CD14-positive monocyte (primary cell): ENCODE measurements around the gene GLT8D1. TPM values are rescaled to one million over a fixed set of nuclear protein-coding genes. Genes with fewer than 3 reads are reported as not detected.

Experiments used
- DNase-seq, 3 donors: peaks; one replicate each; pipeline ENCODE4 v3.0.0-alpha.2; 2011 to 2022
- H2AFZ ChIP-seq: 2 replicates; pipeline ENCODE4 v1.6.0; 2012; ENCODE audit warnings: mild to moderate bottlenecking, low read depth, low read length, inconsistent platforms; ENCODE audit not compliant: insufficient read depth, poor library complexity, severe bottlenecking
- H3K27ac ChIP-seq, 2 donors: 1 replicate in 1 of 2; 2 replicates in 1 of 2; pipeline ENCODE4 v1.5.1; 2012 to 2013; ENCODE audit warnings: low read length in 2 of 2, control low read depth in 1 of 2, inconsistent platforms in 1 of 2, low read depth in 1 of 2, mild to moderate bottlenecking in 1 of 2
- H3K27me3 ChIP-seq, 2 donors: one replicate each; pipeline versions ENCODE4 v1.6.0 to v1.6.1; 2011 to 2013; ENCODE audit warnings: low read length in 2 of 2; ENCODE audit not compliant: control insufficient read depth in 2 of 2, insufficient read depth in 2 of 2
- H3K36me3 ChIP-seq, 2 donors: replicated peaks in 1 of 2; 1 replicate in 1 of 2; 2 replicates in 1 of 2; pipeline versions ENCODE4 v1.5.1 to v1.6.1; 2012 to 2013; ENCODE audit warnings: low read length in 2 of 2, control low read depth in 1 of 2, inconsistent platforms in 1 of 2, mild to moderate bottlenecking in 1 of 2; ENCODE audit not compliant: insufficient read depth in 2 of 2, control insufficient read depth in 1 of 2
- H3K4me1 ChIP-seq, 2 donors: 1 replicate in 1 of 2; 2 replicates in 1 of 2; pipeline versions ENCODE4 v1.5.1 to v1.6.1; 2012 to 2013; ENCODE audit warnings: low read length in 2 of 2, control low read depth in 1 of 2, inconsistent platforms in 1 of 2, mild to moderate bottlenecking in 1 of 2, moderate library complexity in 1 of 2; ENCODE audit not compliant: insufficient read depth in 2 of 2, control insufficient read depth in 1 of 2
- H3K4me2 ChIP-seq: replicated peaks from 2 replicates; pipeline ENCODE3; 2012; ENCODE audit warnings: low read length, moderate library complexity, mild to moderate bottlenecking; ENCODE audit not compliant: poor library complexity, severe bottlenecking; ENCODE audit errors: extremely low read depth
- H3K4me3 ChIP-seq, 3 experiments: fragments of 200-600 bp in 1 of 3; sonication (generic) in 1 of 3; replicated peaks in 1 of 3; 1 replicate in 2 of 3; 2 replicates in 1 of 3; pipeline ENCODE4 v1.5.1; 2011 to 2013; ENCODE audit warnings: low read length in 3 of 3, mild to moderate bottlenecking in 3 of 3, control low read depth in 2 of 3, low read depth in 2 of 3, inconsistent platforms in 1 of 3, moderate library complexity in 1 of 3
- H3K79me2 ChIP-seq: 2 replicates; pipeline ENCODE4 v1.6.0; 2012; ENCODE audit warnings: mild to moderate bottlenecking, control low read depth, inconsistent platforms, low read length, moderate library complexity; ENCODE audit not compliant: insufficient read depth
- H3K9ac ChIP-seq: 2 replicates; pipeline ENCODE4 v1.6.0; 2017; ENCODE audit warnings: low read length, mild to moderate bottlenecking; ENCODE audit not compliant: insufficient read depth, poor library complexity, severe bottlenecking
- H3K9me3 ChIP-seq, 2 donors: replicated peaks in 1 of 2; 1 replicate in 1 of 2; 2 replicates in 1 of 2; pipeline versions ENCODE4 v1.5.1 to v1.6.1; 2012 to 2013; ENCODE audit warnings: low read length in 2 of 2, control low read depth in 1 of 2; ENCODE audit not compliant: control insufficient read depth in 1 of 2, insufficient read depth in 1 of 2
- H4K20me1 ChIP-seq: 2 replicates; pipeline ENCODE4 v1.6.0; 2012; ENCODE audit warnings: mild to moderate bottlenecking, low read length, control low read depth, moderate library complexity; ENCODE audit not compliant: insufficient read depth
- H3K27ac Mint-ChIP-seq, 7 donors: one replicate each; pipeline ENCODE4 v1.8.0; 2020; ENCODE audit warnings: mild to moderate bottlenecking in 7 of 7, mixed read lengths in 7 of 7, moderate library complexity in 6 of 7, inconsistent platforms in 2 of 7
- H3K27me3 Mint-ChIP-seq, 3 donors: one replicate each; pipeline ENCODE4 v1.8.0; 2021 to 2022; ENCODE audit warnings: low read depth in 3 of 3, mild to moderate bottlenecking in 3 of 3, mixed read lengths in 3 of 3, moderate library complexity in 3 of 3, inconsistent platforms in 1 of 3
- H3K36me3 Mint-ChIP-seq, 2 donors: one replicate each; pipeline ENCODE4 v1.8.0; 2020; ENCODE audit warnings: mixed read lengths in 2 of 2, inconsistent platforms in 1 of 2, mild to moderate bottlenecking in 1 of 2
- H3K4me1 Mint-ChIP-seq: one replicate; pipeline ENCODE4 v1.8.0; 2020; ENCODE audit warnings: mild to moderate bottlenecking, mixed read lengths
- H3K4me3 Mint-ChIP-seq, 2 donors: one replicate each; pipeline ENCODE4 v1.8.0; 2020; ENCODE audit warnings: mild to moderate bottlenecking in 2 of 2, mixed read lengths in 2 of 2, moderate library complexity in 1 of 2
- H3K9me3 Mint-ChIP-seq, 7 donors: one replicate each; pipeline ENCODE4 v1.8.0; 2020 to 2022; ENCODE audit warnings: mixed read lengths in 7 of 7, mild to moderate bottlenecking in 6 of 7, moderate library complexity in 6 of 7, inconsistent platforms in 2 of 7
- WGBS: methylation state at CpG from one replicate; pipeline ENCODE4 v1.1.5; 2013; ENCODE audit warnings: missing lambda C conversion rate; ENCODE audit not compliant: insufficient coverage; 5-methylcytosine and 5-hydroxymethylcytosine counted together
- intact Hi-C, 2 donors: fragments of 100-400 bp; cut with micrococcal nuclease; formaldehyde crosslinking; loops; one replicate each; pipeline versions ENCODE4 v1.15.0 to v1.15.1; 2023
- polyA plus RNA-seq, 3 donors: library from polyadenylated mRNA; depleted of rRNA in 1 of 3; unstranded in 2 of 3; stranded (reverse) in 1 of 3; fragments of 300-500 nt in 2 of 3; fragments of >200 nt in 1 of 3; fragmentation: Illumina TruSeq in 2 of 3; gene quantifications; 1 replicate in 2 of 3; 2 replicates in 1 of 3; pipeline ENCODE4 v1.2.3, GENCODE V29; 2012 to 2021
- TF ChIP-seq, protein P1 (sequence below): fragments of 200-600 bp; IDR thresholded peaks from one replicate; pipeline ENCODE4 v1.8.0; 2022; ENCODE audit warnings: antibody characterized with exemption, mild to moderate bottlenecking

Gene GLT8D1
- polyA plus RNA-seq, 3 donors = 27.3 to 34.8 (median 34.8) TPM

DNA sequence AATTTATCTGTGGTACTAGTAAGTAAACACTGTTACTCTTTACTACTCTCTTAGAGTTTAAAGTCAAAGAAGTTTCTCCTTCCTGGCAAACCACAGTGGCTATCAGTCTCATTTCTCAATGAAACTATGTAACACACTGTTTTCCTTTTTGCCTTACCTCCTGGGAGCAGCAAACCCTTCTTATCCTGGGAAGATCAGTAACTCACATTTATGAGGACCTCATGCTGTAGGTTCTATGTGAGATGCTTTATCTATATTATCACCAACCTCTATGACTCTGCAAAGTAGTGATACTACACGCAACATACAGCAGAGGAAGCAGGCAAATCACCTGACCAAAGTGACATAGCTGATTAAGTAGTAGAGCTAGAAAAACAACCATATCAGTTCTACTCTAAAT lies 55.2 kb downstream of the GLT8D1 start:
- Mint-ChIP-seq H3K4me1 (no peaks in the 10 kb centered on the region), H3K9me3 (no peaks in the 10 kb centered on the region), H3K4me3 (no peak overlapping the region), H3K36me3 (peaks cover 71 to 91% of the 10 kb centered on the region in 2 donors), H3K27me3 (no peaks in the 10 kb centered on the region), H3K27ac (peak overlapping the region in 1 of 7 donors; percentile 3)
- Histone ChIP-seq H3K4me3 (no peak overlapping the region), H3K79me2 (no peaks in the 10 kb centered on the region), H4K20me1 (no peaks in the 10 kb centered on the region), H3K27me3 (no peaks in the 10 kb centered on the region), H3K9ac (no peak overlapping the region), H3K4me2 (no peak overlapping the region), H3K36me3 (peaks cover 83 to 99% of the 10 kb centered on the region in 2 donors), H3K9me3 (no peaks in the 10 kb centered on the region), H3K4me1 (no peaks in the 10 kb centered on the region), H2AFZ (no peak overlapping the region), H3K27ac (peak overlapping the region in 1 of 2 donors; percentile 31)
- WGBS = no CpG with 5 or more reads among the region's 1 CpG
- intact Hi-C loops = no loop called here
- DNase-seq = no peak
- TF ChIP-seq, protein P1, sequence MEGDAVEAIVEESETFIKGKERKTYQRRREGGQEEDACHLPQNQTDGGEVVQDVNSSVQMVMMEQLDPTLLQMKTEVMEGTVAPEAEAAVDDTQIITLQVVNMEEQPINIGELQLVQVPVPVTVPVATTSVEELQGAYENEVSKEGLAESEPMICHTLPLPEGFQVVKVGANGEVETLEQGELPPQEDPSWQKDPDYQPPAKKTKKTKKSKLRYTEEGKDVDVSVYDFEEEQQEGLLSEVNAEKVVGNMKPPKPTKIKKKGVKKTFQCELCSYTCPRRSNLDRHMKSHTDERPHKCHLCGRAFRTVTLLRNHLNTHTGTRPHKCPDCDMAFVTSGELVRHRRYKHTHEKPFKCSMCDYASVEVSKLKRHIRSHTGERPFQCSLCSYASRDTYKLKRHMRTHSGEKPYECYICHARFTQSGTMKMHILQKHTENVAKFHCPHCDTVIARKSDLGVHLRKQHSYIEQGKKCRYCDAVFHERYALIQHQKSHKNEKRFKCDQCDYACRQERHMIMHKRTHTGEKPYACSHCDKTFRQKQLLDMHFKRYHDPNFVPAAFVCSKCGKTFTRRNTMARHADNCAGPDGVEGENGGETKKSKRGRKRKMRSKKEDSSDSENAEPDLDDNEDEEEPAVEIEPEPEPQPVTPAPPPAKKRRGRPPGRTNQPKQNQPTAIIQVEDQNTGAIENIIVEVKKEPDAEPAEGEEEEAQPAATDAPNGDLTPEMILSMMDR = no peak

DNA sequence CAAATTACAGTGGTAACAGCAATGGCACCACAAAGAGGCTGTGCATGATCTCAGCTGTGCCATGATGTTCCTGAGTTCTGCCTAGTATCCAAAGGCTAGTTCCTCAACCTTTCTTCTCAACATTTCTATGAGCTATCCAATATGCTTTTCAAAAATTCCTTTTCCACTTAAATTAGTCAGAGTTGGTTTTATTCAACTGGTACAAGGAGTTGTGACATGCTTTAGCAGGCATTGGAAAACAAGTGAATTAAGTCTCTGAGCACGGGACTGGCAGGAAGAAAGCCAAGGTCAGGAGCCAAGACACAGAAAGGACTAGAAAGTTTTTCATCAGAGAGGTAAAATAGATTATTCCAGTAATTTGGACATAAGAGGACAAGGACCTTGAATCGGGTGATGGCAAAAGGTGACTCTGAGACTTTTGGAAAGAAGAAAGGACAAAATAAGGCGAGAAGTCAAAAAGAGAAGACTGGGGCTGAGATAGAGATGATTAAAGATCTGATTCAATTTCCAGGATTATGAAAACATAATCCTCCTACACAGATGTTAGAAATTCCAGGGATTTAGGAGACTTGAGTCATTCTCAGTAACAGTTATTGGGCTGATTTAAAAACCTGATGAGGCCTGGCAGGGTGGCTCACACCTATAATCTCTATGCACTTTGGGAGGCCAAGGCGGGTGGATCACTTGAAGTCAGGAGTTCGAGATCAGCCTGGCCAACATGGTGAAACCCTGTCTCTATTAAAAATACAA lies 56.0 kb downstream of the GLT8D1 start:
- TF ChIP-seq, protein P1 = no peak
- Histone ChIP-seq H3K4me1 (no peaks in the 10 kb centered on the region), H3K9ac (no peak overlapping the region), H3K9me3 (no peaks in the 10 kb centered on the region), H3K27me3 (no peaks in the 10 kb centered on the region), H3K4me3 (no peak overlapping the region), H3K79me2 (no peaks in the 10 kb centered on the region), H3K4me2 (no peak overlapping the region), H4K20me1 (no peaks in the 10 kb centered on the region), H3K27ac (no peak overlapping the region), H3K36me3 (peaks cover 84 to 99% of the 10 kb centered on the region in 2 donors), H2AFZ (no peak overlapping the region)
- peaks cover 73 to 92% of the 10 kb centered on the region in 2 donors for H3K36me3 Mint-ChIP-seq
- no peaks in the 10 kb centered on the region for H3K27me3 Mint-ChIP-seq
- no peak overlapping the region for H3K4me3 Mint-ChIP-seq
- DNase-seq = no peak
- peak overlapping the region in 3 of 7 donors; percentile 41 to 54 (median 53) for H3K27ac Mint-ChIP-seq
- intact Hi-C loops = no loop called here
- H3K9me3 Mint-ChIP-seq = no peaks in the 10 kb centered on the region
- 95% methylated on average over 3 of the region's 5 CpGs for WGBS
- H3K4me1 Mint-ChIP-seq = no peaks in the 10 kb centered on the region
